ENCODE results near the gene CD300H. TPM values are rescaled to one million over a fixed set of nuclear protein-coding genes. Genes with fewer than 3 reads are reported as not detected.

CD300H gene
- total RNA-seq, 1 experiment from 2014 or later = not detected

DNA sequence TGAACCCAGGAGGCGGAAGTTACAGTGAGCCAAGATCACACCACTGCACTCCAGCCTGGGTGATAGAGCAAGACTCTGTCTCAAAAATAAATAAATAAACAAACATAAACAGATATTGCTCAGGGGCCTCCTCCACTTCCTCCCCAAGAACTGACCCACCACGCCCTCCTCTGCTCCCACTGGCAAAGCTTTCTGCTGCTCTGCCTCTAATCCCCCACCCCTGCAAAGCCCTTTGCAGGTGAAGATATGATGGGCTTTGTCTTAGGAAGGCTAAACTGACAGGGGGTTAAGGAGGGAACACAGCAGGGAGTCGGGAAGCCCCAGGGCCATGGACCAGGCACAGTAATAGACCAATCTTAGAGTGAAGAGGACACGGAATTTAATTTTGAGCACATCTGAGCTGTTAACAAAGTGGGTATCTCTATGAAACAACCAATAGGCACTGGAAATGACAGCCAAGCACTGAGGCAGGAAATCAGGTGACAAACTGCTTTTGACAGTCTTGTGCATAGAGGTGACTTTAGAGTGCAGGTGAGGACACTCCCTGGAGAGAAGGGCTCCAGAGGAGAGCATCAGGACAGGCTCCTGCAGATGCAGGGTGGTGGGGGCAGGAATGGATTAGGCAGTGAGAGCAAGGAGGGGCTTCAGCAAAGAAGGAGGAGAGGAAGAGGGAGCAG lies 31.2 kb upstream of the CD300H start:
- H3K27me3 ChIP-seq (ENCODE audit: insufficient read depth, low read length) = peaks cover 83% of the 10 kb centered on the region
- H3K27ac ChIP-seq (ENCODE audit: low read depth, low read length) = no peak overlapping the region
- DNase-seq (ENCODE audit: low read depth, low spot score) (no peak), ATAC-seq (no peak)
- no peak overlapping the region for H3K9ac ChIP-seq (ENCODE audit: low read length)
- no peaks in the 10 kb centered on the region for H3K4me1 ChIP-seq (ENCODE audit: control insufficient read depth in 1 of 2, insufficient read depth in 2 of 2, low read length in 2 of 2)
- ChIA-PET RAD21 (ENCODE audit: low non-redundant PET in 1 of 2, low total read pairs in 2 of 2, uncharacterized antibody in 2 of 2, unreplicated experiment in 2 of 2) (no interaction called here), CTCF (interaction anchor here (1.2 to 3.5 kb wide), 2 partner anchors 32 to 219 kb away, joined by 4 to 11 read pairs; partner anchors contain the start of gene CD300H), POLR2A (no interaction called here)
- no peaks in the 10 kb centered on the region for H3K9me3 ChIP-seq (ENCODE audit: control insufficient read depth in 1 of 2, insufficient read depth in 1 of 2, low read depth in 1 of 2, low read length in 2 of 2)
- H3K79me2 ChIP-seq (ENCODE audit: insufficient read depth, low read length) = no peaks in the 10 kb centered on the region
- no peak for TF ChIP-seq SIN3A (IDR thresholded peaks at IDR 0.05; ENCODE audit: low read depth)
- TF ChIP-seq EGR1 (IDR thresholded peaks at IDR 0.05; ENCODE audit: low read depth) = no peak
- no peaks in the 10 kb centered on the region for H4K20me1 ChIP-seq (ENCODE audit: insufficient read depth)
- no peaks in the 10 kb centered on the region for H3K9me2 ChIP-seq (ENCODE audit: insufficient read depth)
- no peak overlapping the region for H3K4me3 ChIP-seq (replicated peaks in 1 of 2; ENCODE audit: low read depth in 1 of 2, low read length in 2 of 2)
- H3K4me2 ChIP-seq (ENCODE audit: low read length) = no peak overlapping the region
- BruUV-seq (replicated peaks) = no TSS peak
- H3K36me3 ChIP-seq (ENCODE audit: control insufficient read depth in 1 of 2, insufficient read depth in 2 of 2, low read length in 2 of 2) = no peaks in the 10 kb centered on the region
- intact Hi-C loops (cut with micrococcal nuclease) = no loop called here
- H2AFZ ChIP-seq (ENCODE audit: low read depth, low read length, poor library complexity, severe bottlenecking) = no peak overlapping the region

DNA sequence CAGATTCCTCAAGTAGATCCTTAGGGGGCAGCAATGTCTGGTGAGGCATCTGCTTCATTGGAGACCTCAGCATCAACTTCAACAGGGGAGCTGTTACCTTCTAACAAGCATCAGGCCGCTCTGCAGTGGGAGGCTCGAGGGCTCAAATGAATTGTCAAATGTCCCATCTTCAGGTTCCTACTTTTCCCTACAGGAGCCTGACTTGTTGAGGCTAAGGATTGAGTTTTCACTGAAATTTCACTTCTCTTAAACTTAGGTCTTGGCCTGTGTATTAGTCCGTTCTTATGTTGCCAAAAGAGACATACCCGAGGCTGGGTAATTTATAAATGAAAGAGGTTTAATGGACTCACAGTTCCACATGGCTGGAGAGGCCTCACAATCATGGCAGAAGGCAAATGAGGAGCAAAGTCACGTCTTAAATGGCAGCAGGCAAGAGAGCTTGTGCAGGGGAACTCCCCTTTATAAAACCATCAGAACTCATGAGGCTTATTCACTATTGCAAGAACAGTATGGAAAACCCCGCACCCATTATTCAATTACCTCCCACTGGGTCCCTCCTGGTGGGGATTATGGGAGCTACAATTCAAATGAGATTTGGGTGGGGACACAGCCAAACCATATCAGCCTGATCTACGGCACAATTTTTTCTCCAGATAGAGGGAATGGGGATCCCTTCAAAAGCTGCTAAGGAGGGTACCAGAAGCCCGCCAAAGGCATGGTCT lies 29.9 kb upstream of the CD300H start:
- Histone ChIP-seq H2AFZ (ENCODE audit: low read depth, low read length, poor library complexity, severe bottlenecking) (no peak overlapping the region), H4K20me1 (ENCODE audit: insufficient read depth) (no peaks in the 10 kb centered on the region), H3K27me3 (ENCODE audit: insufficient read depth, low read length) (peaks cover 83% of the 10 kb centered on the region), H3K36me3 (ENCODE audit: control insufficient read depth in 1 of 2, insufficient read depth in 2 of 2, low read length in 2 of 2) (no peaks in the 10 kb centered on the region), H3K4me1 (ENCODE audit: control insufficient read depth in 1 of 2, insufficient read depth in 2 of 2, low read length in 2 of 2) (no peaks in the 10 kb centered on the region), H3K79me2 (ENCODE audit: insufficient read depth, low read length) (no peaks in the 10 kb centered on the region), H3K9me2 (ENCODE audit: insufficient read depth) (no peaks in the 10 kb centered on the region), H3K4me3 (replicated peaks in 1 of 2; ENCODE audit: low read depth in 1 of 2, low read length in 2 of 2) (no peak overlapping the region), H3K27ac (ENCODE audit: low read depth, low read length) (no peak overlapping the region), H3K4me2 (ENCODE audit: low read length) (no peak overlapping the region), H3K9ac (ENCODE audit: low read length) (no peak overlapping the region), H3K9me3 (ENCODE audit: control insufficient read depth in 1 of 2, insufficient read depth in 1 of 2, low read depth in 1 of 2, low read length in 2 of 2) (no peaks in the 10 kb centered on the region)
- ChIA-PET CTCF (interaction anchor here (3.5 kb wide), 1 partner anchor 31 kb away, joined by 11 read pairs; the partner anchor contains the start of gene CD300H), RAD21 (ENCODE audit: low non-redundant PET in 1 of 2, low total read pairs in 2 of 2, uncharacterized antibody in 2 of 2, unreplicated experiment in 2 of 2) (no interaction called here), POLR2A (no interaction called here)
- DNase-seq (ENCODE audit: low read depth, low spot score) = no peak
- ATAC-seq = no peak
- no TSS peak for BruUV-seq (replicated peaks)
- intact Hi-C loops (cut with micrococcal nuclease) = no loop called here
- TF ChIP-seq ELF1 (IDR thresholded peaks at IDR 0.05; ENCODE audit: borderline replicate concordance, low read depth) = no peak
- no peak for TF ChIP-seq ZNF274 (IDR thresholded peaks at IDR 0.05; ENCODE audit: low read depth, low read length)
- TF ChIP-seq, protein P1, sequence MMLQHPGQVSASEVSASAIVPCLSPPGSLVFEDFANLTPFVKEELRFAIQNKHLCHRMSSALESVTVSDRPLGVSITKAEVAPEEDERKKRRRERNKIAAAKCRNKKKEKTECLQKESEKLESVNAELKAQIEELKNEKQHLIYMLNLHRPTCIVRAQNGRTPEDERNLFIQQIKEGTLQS (IDR thresholded peaks at IDR 0.05) = no peak
- no peak for TF ChIP-seq EZH2 (IDR thresholded peaks at IDR 0.05)
- no peak for TF ChIP-seq TCF7L2 (IDR thresholded peaks at IDR 0.05; ENCODE audit: borderline replicate concordance, extremely low read depth, insufficient read depth, insufficient read length)
- TF ChIP-seq, protein P2, sequence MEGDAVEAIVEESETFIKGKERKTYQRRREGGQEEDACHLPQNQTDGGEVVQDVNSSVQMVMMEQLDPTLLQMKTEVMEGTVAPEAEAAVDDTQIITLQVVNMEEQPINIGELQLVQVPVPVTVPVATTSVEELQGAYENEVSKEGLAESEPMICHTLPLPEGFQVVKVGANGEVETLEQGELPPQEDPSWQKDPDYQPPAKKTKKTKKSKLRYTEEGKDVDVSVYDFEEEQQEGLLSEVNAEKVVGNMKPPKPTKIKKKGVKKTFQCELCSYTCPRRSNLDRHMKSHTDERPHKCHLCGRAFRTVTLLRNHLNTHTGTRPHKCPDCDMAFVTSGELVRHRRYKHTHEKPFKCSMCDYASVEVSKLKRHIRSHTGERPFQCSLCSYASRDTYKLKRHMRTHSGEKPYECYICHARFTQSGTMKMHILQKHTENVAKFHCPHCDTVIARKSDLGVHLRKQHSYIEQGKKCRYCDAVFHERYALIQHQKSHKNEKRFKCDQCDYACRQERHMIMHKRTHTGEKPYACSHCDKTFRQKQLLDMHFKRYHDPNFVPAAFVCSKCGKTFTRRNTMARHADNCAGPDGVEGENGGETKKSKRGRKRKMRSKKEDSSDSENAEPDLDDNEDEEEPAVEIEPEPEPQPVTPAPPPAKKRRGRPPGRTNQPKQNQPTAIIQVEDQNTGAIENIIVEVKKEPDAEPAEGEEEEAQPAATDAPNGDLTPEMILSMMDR (IDR thresholded peaks at IDR 0.05 in 2 of 3, conservative IDR thresholded peaks at IDR 0.05 in 1 of 3; ENCODE audit: borderline replicate concordance in 1 of 3, insufficient read depth in 1 of 3, low read depth in 2 of 3, low read length in 2 of 3) = no peak
- TF ChIP-seq CEBPB (IDR thresholded peaks at IDR 0.05; ENCODE audit: low read depth) = no peak
- TF ChIP-seq YY1 (IDR thresholded peaks at IDR 0.05; ENCODE audit: extremely low read depth, insufficient replicate concordance, low read depth, low read length) = no peak
- TF ChIP-seq, protein P3, sequence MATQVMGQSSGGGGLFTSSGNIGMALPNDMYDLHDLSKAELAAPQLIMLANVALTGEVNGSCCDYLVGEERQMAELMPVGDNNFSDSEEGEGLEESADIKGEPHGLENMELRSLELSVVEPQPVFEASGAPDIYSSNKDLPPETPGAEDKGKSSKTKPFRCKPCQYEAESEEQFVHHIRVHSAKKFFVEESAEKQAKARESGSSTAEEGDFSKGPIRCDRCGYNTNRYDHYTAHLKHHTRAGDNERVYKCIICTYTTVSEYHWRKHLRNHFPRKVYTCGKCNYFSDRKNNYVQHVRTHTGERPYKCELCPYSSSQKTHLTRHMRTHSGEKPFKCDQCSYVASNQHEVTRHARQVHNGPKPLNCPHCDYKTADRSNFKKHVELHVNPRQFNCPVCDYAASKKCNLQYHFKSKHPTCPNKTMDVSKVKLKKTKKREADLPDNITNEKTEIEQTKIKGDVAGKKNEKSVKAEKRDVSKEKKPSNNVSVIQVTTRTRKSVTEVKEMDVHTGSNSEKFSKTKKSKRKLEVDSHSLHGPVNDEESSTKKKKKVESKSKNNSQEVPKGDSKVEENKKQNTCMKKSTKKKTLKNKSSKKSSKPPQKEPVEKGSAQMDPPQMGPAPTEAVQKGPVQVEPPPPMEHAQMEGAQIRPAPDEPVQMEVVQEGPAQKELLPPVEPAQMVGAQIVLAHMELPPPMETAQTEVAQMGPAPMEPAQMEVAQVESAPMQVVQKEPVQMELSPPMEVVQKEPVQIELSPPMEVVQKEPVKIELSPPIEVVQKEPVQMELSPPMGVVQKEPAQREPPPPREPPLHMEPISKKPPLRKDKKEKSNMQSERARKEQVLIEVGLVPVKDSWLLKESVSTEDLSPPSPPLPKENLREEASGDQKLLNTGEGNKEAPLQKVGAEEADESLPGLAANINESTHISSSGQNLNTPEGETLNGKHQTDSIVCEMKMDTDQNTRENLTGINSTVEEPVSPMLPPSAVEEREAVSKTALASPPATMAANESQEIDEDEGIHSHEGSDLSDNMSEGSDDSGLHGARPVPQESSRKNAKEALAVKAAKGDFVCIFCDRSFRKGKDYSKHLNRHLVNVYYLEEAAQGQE (IDR thresholded peaks at IDR 0.05; ENCODE audit: low read depth) = no peak
- TF ChIP-seq EZH2phosphoT487 (IDR thresholded peaks at IDR 0.05; ENCODE audit: borderline replicate concordance) = no peak
- TF ChIP-seq SIN3A (IDR thresholded peaks at IDR 0.05; ENCODE audit: low read depth) = no peak

Measured in HCT116 (cell line).